HG02885 (cell line): ENCODE measurements around the gene FARP1.

ENCODE experiments used
- ATAC-seq: cut with Tn5 transposase; IDR thresholded peaks from one replicate; pipeline ENCODE4 v1.9.1; 2021; ENCODE audit warnings: mild to moderate bottlenecking; ENCODE audit not compliant: unreplicated experiment, poor library complexity

FARP1 gene

GRCh38 chr13:98142380-98143156 lies at the start of gene FARP1:
TSS of gene FARP1 (plus strand) at chr13:98143094. CDS start at chr13:98213243, 70,149 bp downstream.
- peak; percentile 85 for ATAC-seq

GRCh38 chr13:98094678-98095266 lies 48.1 kb upstream of the FARP1 start:
- no peak for ATAC-seq

- ATAC-seq, result no peak
Observed at GRCh38 chr13:98096059-98096458, 46.8 kb upstream of the FARP1 start.

GRCh38 chr13:98097749-98098148 lies 45.1 kb upstream of the FARP1 start:
- no peak for ATAC-seq

GRCh38 chr13:98098516-98098915 lies 44.4 kb upstream of the FARP1 start:
- no peak for ATAC-seq

- no peak for ATAC-seq
Observed at GRCh38 chr13:98099627-98100026, 43.3 kb upstream of the FARP1 start.

- no peak for ATAC-seq
Observed at GRCh38 chr13:98100481-98100880, 42.4 kb upstream of the FARP1 start.

GRCh38 chr13:98103531-98103930 lies 39.4 kb upstream of the FARP1 start:
- ATAC-seq, result no peak

GRCh38 chr13:98103942-98104880 lies 38.7 kb upstream of the FARP1 start:
- ATAC-seq, result no peak

GRCh38 chr13:98105929-98106336 lies 37.0 kb upstream of the FARP1 start:
- ATAC-seq, result no peak

- no peak for ATAC-seq
Observed at GRCh38 chr13:98108341-98108740, 34.6 kb upstream of the FARP1 start.

GRCh38 chr13:98109226-98109853 lies 33.6 kb upstream of the FARP1 start:
- no peak for ATAC-seq

- ATAC-seq, result no peak
Observed at GRCh38 chr13:98110749-98111148, 32.1 kb upstream of the FARP1 start.

- no peak for ATAC-seq
Observed at GRCh38 chr13:98111168-98112098, 31.5 kb upstream of the FARP1 start.

GRCh38 chr13:98112456-98112855 lies 30.4 kb upstream of the FARP1 start:
- no peak for ATAC-seq

- ATAC-seq, result no peak
Observed at GRCh38 chr13:98118865-98119264, 24.0 kb upstream of the FARP1 start.

- ATAC-seq, result no peak
Observed at GRCh38 chr13:98123176-98123575, 19.7 kb upstream of the FARP1 start.

- ATAC-seq, result no peak
Observed at GRCh38 chr13:98129059-98129746, 13.7 kb upstream of the FARP1 start.

GRCh38 chr13:98133946-98134345 lies 8.9 kb upstream of the FARP1 start:
- ATAC-seq, result peak; percentile 96
